ENCODE measurements around the gene ZSCAN22. TPM values are rescaled to one million over a fixed set of nuclear protein-coding genes. Genes with fewer than 3 reads are reported as not detected.

ZSCAN22 gene
- total and polyA plus RNA-seq, 2 donors (not counting 3 experiments of a cell fraction or from before 2014, with no cell fraction given), result 3.6 to 3.7 TPM

DNA sequence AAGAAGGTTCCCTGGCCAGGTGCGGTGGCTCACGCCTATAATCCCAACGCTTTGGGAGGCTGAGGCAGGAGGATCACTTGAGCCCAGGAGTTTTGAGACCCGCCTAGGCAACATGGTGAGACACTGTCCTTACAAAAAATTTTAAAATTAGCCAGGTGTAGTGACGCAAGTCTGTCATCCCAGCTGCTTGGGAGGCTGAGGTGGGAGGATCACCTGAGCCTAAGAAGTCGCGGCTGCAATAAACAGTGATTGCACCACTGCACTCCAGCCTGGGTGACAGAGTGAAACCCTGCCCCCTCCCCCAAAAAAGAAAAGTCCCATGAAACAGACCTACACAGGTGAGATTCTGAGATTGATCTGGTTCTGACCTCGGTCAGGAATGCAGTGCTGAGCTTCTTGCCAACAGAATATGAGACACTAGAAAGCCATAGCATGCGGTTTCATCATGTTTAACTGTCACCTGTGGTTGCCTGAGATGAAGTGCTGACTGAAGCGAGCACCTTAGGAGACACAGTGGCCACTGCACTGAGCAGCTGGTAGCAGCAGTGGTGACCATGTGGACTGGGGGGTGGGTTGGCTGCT lies 28.5 kb downstream of the ZSCAN22 start:
- peaks cover 5% of the 10 kb centered on the region for H3K4me1 ChIP-seq (ENCODE audit: control insufficient read depth, extremely low read depth, insufficient read depth, low read length)
- FAIRE-seq, result no peak
- no peak overlapping the region for H2AFZ ChIP-seq (ENCODE audit: low read depth, low read length)
- H3K9ac ChIP-seq (replicated peaks; ENCODE audit: extremely low read depth, insufficient read depth, low read length), result no peak overlapping the region
- H3K4me3 ChIP-seq (replicated peaks in 1 of 3; ENCODE audit: insufficient read depth in 1 of 3, low read depth in 1 of 3, low read length in 3 of 3), result no peak overlapping the region
- TF ChIP-seq EZH2 (IDR thresholded peaks at IDR 0.05; ENCODE audit: borderline replicate concordance, low read depth, low read length, severe bottlenecking) (no peak), GATA2 (IDR thresholded peaks at IDR 0.05; ENCODE audit: insufficient read depth, insufficient read length, low read depth, low read length) (no peak), JUN (IDR thresholded peaks at IDR 0.05; ENCODE audit: borderline replicate concordance, insufficient read depth, insufficient read length, low read depth) (no peak), POLR2A (IDR thresholded peaks at IDR 0.05; ENCODE audit: low read depth, low read length) (no peak), FOS (IDR thresholded peaks at IDR 0.05; ENCODE audit: borderline replicate concordance, insufficient read depth, low read length) (no peak), POLR2AphosphoS5 (IDR thresholded peaks at IDR 0.05; ENCODE audit: insufficient read depth, low read depth, low read length) (no peak), MYC (IDR thresholded peaks at IDR 0.05; ENCODE audit: low read depth, low read length) (no peak)
- TF ChIP-seq, protein P1, sequence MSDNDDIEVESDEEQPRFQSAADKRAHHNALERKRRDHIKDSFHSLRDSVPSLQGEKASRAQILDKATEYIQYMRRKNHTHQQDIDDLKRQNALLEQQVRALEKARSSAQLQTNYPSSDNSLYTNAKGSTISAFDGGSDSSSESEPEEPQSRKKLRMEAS (IDR thresholded peaks at IDR 0.05; ENCODE audit: insufficient read depth, insufficient read length), result no peak
- TF ChIP-seq, protein P2, sequence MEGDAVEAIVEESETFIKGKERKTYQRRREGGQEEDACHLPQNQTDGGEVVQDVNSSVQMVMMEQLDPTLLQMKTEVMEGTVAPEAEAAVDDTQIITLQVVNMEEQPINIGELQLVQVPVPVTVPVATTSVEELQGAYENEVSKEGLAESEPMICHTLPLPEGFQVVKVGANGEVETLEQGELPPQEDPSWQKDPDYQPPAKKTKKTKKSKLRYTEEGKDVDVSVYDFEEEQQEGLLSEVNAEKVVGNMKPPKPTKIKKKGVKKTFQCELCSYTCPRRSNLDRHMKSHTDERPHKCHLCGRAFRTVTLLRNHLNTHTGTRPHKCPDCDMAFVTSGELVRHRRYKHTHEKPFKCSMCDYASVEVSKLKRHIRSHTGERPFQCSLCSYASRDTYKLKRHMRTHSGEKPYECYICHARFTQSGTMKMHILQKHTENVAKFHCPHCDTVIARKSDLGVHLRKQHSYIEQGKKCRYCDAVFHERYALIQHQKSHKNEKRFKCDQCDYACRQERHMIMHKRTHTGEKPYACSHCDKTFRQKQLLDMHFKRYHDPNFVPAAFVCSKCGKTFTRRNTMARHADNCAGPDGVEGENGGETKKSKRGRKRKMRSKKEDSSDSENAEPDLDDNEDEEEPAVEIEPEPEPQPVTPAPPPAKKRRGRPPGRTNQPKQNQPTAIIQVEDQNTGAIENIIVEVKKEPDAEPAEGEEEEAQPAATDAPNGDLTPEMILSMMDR (IDR thresholded peaks at IDR 0.05; ENCODE audit: extremely low read depth in 1 of 2, insufficient read depth in 1 of 2, low read depth in 1 of 2, low read length in 2 of 2), result no peak
- dilution Hi-C loops (cut with MboI; ENCODE audit: extremely low pct_ligation_motif_present, low sequenced_read_pairs), result no loop called here
- BruUV-seq (replicated peaks), result no TSS peak
- no peaks in the 10 kb centered on the region for H4K20me1 ChIP-seq (replicated peaks; ENCODE audit: control insufficient read depth, extremely low read depth, insufficient read depth, low read length)
- no peak for DNase-seq (ENCODE audit: low read depth, low spot score)
- no peak overlapping the region for H3K27ac ChIP-seq (ENCODE audit: insufficient read depth, low read depth, low read length)
- no peaks in the 10 kb centered on the region for H3K79me2 ChIP-seq (ENCODE audit: control insufficient read depth, insufficient read depth, low read length)
- H3K36me3 ChIP-seq (ENCODE audit: control insufficient read depth in 2 of 2, extremely low read depth in 1 of 2, insufficient read depth in 2 of 2, low read length in 2 of 2), result no peaks in the 10 kb centered on the region
- no peak overlapping the region for H3K4me2 ChIP-seq (ENCODE audit: insufficient read depth, low read length)
- ChIA-PET CTCF (interaction anchor here (0.9 kb wide), 1 partner anchor 16 kb away, joined by 3 read pairs; no protein-coding TSS in a partner anchor), POLR2A (no interaction called here)
- intact Hi-C loops (cut with micrococcal nuclease), result no loop called here
- no peaks in the 10 kb centered on the region for H3K9me3 ChIP-seq (replicated peaks; ENCODE audit: control insufficient read depth, insufficient read depth, low read length)
- H3K9me1 ChIP-seq (replicated peaks; ENCODE audit: control insufficient read depth, extremely low read depth, insufficient read depth, low read length), result no peaks in the 10 kb centered on the region
- H3K27me3 ChIP-seq (ENCODE audit: control insufficient read depth in 2 of 2, insufficient read depth in 2 of 2, low read length in 2 of 2), result peaks cover 31% of the 10 kb centered on the region in 2 experiments
